Neural progenitor cell (in vitro differentiated cells): ENCODE results near the gene JMJD7. TPM values are rescaled to one million over a fixed set of nuclear protein-coding genes. Genes with fewer than 3 reads are reported as not detected.
A peak's percentile ranks its signal among the peaks of the same experiment; 100 is the strongest.

Experiments
- DNase-seq: peaks from one replicate; pipeline ENCODE4 v3.0.0-alpha.2; 2016; ENCODE audit warnings: low spot score
- H2AFZ ChIP-seq: fragments of 200-600 bp; sonication (generic); replicated peaks from 2 replicates; pipeline ENCODE4 v1.6.1; 2016; ENCODE audit warnings: antibody characterized with exemption
- H3F3A ChIP-seq: fragments of 200-600 bp; sonication (generic); 2 replicates; pipeline ENCODE4 v1.6.1; 2016; ENCODE audit warnings: antibody characterized with exemption, low read depth
- H3K27ac ChIP-seq: fragments of 200-600 bp; sonication (generic); 2 replicates; pipeline ENCODE4 v1.5.1; 2016; ENCODE audit warnings: mild to moderate bottlenecking
- H3K27me3 ChIP-seq: fragments of 200-600 bp; sonication (generic); 2 replicates; pipeline ENCODE4 v1.6.1; 2016; ENCODE audit warnings: mild to moderate bottlenecking, moderate library complexity
- H3K36me3 ChIP-seq: fragments of 200-600 bp; sonication (generic); 2 replicates; pipeline ENCODE4 v1.5.1; 2016
- H3K4me1 ChIP-seq: fragments of 200-600 bp; sonication (generic); 2 replicates; pipeline ENCODE4 v1.6.1; 2016; ENCODE audit warnings: mixed run types
- H3K4me2 ChIP-seq: fragments of 200-600 bp; sonication (generic); 2 replicates; pipeline ENCODE4 v1.6.1; 2016
- H3K4me3 ChIP-seq: fragments of 200-600 bp; sonication (generic); 2 replicates; pipeline ENCODE4 v1.5.1; 2016
- H3K79me2 ChIP-seq: fragments of 200-600 bp; sonication (generic); 2 replicates; pipeline ENCODE4 v1.6.1; 2016; ENCODE audit warnings: low read depth
- H3K9ac ChIP-seq: fragments of 200-600 bp; sonication (generic); 2 replicates; pipeline ENCODE4 v1.6.1; 2016
- H3K9me3 ChIP-seq: fragments of 200-600 bp; sonication (generic); 2 replicates; pipeline ENCODE4 v1.5.1; 2016; ENCODE audit warnings: low read depth
- H4K20me1 ChIP-seq: fragments of 200-600 bp; sonication (generic); 2 replicates; pipeline ENCODE4 v1.6.1; 2016; ENCODE audit warnings: low read depth
- H3K27ac Mint-ChIP-seq: 3 replicates; pipeline ENCODE4 v1.8.0; 2021; ENCODE audit warnings: mixed read lengths
- H3K27me3 Mint-ChIP-seq: 2 replicates; pipeline ENCODE4 v1.8.0; 2022; ENCODE audit warnings: low read depth, mild to moderate bottlenecking, inconsistent platforms, moderate library complexity, mixed read lengths; ENCODE audit not compliant: insufficient read depth
- H3K36me3 Mint-ChIP-seq: 3 replicates; pipeline ENCODE4 v1.8.0; 2021; ENCODE audit warnings: mixed read lengths
- H3K4me1 Mint-ChIP-seq: 3 replicates; pipeline ENCODE4 v1.8.0; 2021; ENCODE audit warnings: mixed read lengths
- H3K4me3 Mint-ChIP-seq: 3 replicates; pipeline ENCODE4 v1.8.0; 2021; ENCODE audit warnings: mild to moderate bottlenecking, moderate library complexity, mixed read lengths
- H3K9me3 Mint-ChIP-seq: 3 replicates; pipeline ENCODE4 v1.8.0; 2020; ENCODE audit warnings: mixed read lengths
- EZH2 ChIP-seq: fragments of 200-600 bp; sonication (generic); IDR thresholded peaks from 2 replicates; pipeline ENCODE4 v1.6.1; 2017; ENCODE audit warnings: antibody characterized with exemption, mild to moderate bottlenecking, moderate library complexity
- EZH2phosphoT487 ChIP-seq: fragments of 200-600 bp; sonication (generic); IDR thresholded peaks from 2 replicates; pipeline ENCODE4 v1.6.1; 2017; ENCODE audit warnings: antibody characterized with exemption
- total RNA-seq: library from RNA; depleted of rRNA; stranded (reverse); fragments of >200 nt; gene quantifications from 2 replicates; pipeline ENCODE4 v1.2.3, GENCODE V29; 2015; ENCODE audit warnings: low replicate concordance
- TF ChIP-seq, protein P1 (sequence below): fragments of 200-600 bp; sonication (generic); IDR thresholded peaks from 2 replicates; pipeline ENCODE4 v1.5.1; 2017; ENCODE audit warnings: antibody characterized with exemption, mild to moderate bottlenecking

JMJD7 gene
- total RNA-seq, 1 donor from 2014 or later = 13.4 TPM

DNA sequence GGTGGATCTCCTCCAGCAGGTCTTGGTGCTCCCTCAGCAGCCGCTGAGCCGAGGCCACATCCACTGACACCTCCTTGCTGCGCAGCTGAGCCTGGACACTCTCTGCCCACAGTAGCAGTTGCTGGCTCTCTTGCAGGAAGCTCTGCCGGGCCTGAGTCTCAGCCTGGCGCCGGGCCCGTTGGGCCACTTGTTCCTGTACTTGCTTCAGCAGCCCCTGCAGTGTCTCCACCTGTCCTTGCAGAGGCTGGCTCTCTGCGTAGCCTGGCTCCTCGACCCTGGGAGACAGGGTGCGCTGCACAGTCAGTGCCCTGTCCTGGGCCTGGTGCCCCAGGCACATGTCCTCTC, 50.4 kb downstream of the JMJD7 start:
- no peaks in the 10 kb centered on the region for H3K9me3 Mint-ChIP-seq
- no peak overlapping the region for H3K4me2 ChIP-seq
- no peak overlapping the region for H3K27ac ChIP-seq
- no peaks in the 10 kb centered on the region for H4K20me1 ChIP-seq
- H3K4me1 ChIP-seq = peaks cover 8% of the 10 kb centered on the region
- H3F3A ChIP-seq = peaks cover 5% of the 10 kb centered on the region
- H2AFZ ChIP-seq = no peak overlapping the region
- H3K27me3 ChIP-seq = peaks cover 43% of the 10 kb centered on the region
- H3K9ac ChIP-seq = no peak overlapping the region
- no peaks in the 10 kb centered on the region for H3K79me2 ChIP-seq
- no peaks in the 10 kb centered on the region for H3K36me3 ChIP-seq
- no peak overlapping the region for H3K4me3 ChIP-seq
- peaks cover 4% of the 10 kb centered on the region for H3K36me3 Mint-ChIP-seq
- DNase-seq = no peak
- no peaks in the 10 kb centered on the region for H3K9me3 ChIP-seq
- peaks cover 9% of the 10 kb centered on the region for H3K27me3 Mint-ChIP-seq
- H3K4me1 Mint-ChIP-seq = peaks cover 16% of the 10 kb centered on the region
- H3K4me3 Mint-ChIP-seq = no peak overlapping the region
- peak overlapping the region; percentile 76 for H3K27ac Mint-ChIP-seq
- no peak for TF ChIP-seq EZH2phosphoT487
- no peak for TF ChIP-seq EZH2
- TF ChIP-seq, protein P1, sequence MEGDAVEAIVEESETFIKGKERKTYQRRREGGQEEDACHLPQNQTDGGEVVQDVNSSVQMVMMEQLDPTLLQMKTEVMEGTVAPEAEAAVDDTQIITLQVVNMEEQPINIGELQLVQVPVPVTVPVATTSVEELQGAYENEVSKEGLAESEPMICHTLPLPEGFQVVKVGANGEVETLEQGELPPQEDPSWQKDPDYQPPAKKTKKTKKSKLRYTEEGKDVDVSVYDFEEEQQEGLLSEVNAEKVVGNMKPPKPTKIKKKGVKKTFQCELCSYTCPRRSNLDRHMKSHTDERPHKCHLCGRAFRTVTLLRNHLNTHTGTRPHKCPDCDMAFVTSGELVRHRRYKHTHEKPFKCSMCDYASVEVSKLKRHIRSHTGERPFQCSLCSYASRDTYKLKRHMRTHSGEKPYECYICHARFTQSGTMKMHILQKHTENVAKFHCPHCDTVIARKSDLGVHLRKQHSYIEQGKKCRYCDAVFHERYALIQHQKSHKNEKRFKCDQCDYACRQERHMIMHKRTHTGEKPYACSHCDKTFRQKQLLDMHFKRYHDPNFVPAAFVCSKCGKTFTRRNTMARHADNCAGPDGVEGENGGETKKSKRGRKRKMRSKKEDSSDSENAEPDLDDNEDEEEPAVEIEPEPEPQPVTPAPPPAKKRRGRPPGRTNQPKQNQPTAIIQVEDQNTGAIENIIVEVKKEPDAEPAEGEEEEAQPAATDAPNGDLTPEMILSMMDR = no peak

DNA sequence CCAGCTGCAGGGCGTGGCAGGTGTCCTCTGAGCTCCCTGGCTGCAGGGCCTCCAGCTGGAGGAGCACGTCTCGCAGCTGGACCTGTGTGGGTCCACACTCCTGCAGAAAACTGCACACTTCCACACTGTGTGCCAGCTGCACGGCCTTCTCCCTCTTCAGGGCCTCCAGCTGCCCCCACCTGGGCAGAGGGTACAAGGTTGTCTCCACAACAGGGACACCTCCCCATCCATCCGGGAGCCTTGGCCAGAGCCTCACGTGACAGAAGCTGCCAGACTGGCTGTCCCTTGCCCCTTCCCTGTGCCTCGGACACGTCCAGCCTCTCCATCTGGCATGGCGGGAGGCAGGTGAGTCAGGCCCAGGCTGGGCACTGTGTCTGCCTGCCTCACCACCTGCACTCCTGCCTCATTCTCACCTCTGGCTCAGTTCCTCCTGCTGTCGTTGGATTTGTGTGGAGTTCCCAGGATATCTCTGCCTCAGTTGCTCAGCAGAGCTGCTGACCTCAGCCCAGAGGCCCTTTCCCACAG, 51.5 kb downstream of the JMJD7 start:
- TF ChIP-seq EZH2 (no peak), EZH2phosphoT487 (no peak)
- TF ChIP-seq, protein P1 = no peak
- no peak for DNase-seq
- Histone ChIP-seq H3K9ac (no peak overlapping the region), H3K79me2 (no peaks in the 10 kb centered on the region), H3K4me1 (peaks cover 8% of the 10 kb centered on the region), H2AFZ (no peak overlapping the region), H3K27ac (no peak overlapping the region), H3K4me2 (no peak overlapping the region), H3K4me3 (no peak overlapping the region), H3K9me3 (no peaks in the 10 kb centered on the region), H3K27me3 (peaks cover 53% of the 10 kb centered on the region), H4K20me1 (no peaks in the 10 kb centered on the region), H3K36me3 (no peaks in the 10 kb centered on the region), H3F3A (peaks cover 5% of the 10 kb centered on the region)
- no peaks in the 10 kb centered on the region for H3K9me3 Mint-ChIP-seq
- H3K27me3 Mint-ChIP-seq = peaks cover 11% of the 10 kb centered on the region
- no peak overlapping the region for H3K4me3 Mint-ChIP-seq
- peaks cover 4% of the 10 kb centered on the region for H3K36me3 Mint-ChIP-seq
- H3K4me1 Mint-ChIP-seq = peaks cover 17% of the 10 kb centered on the region
- no peak overlapping the region for H3K27ac Mint-ChIP-seq

DNA sequence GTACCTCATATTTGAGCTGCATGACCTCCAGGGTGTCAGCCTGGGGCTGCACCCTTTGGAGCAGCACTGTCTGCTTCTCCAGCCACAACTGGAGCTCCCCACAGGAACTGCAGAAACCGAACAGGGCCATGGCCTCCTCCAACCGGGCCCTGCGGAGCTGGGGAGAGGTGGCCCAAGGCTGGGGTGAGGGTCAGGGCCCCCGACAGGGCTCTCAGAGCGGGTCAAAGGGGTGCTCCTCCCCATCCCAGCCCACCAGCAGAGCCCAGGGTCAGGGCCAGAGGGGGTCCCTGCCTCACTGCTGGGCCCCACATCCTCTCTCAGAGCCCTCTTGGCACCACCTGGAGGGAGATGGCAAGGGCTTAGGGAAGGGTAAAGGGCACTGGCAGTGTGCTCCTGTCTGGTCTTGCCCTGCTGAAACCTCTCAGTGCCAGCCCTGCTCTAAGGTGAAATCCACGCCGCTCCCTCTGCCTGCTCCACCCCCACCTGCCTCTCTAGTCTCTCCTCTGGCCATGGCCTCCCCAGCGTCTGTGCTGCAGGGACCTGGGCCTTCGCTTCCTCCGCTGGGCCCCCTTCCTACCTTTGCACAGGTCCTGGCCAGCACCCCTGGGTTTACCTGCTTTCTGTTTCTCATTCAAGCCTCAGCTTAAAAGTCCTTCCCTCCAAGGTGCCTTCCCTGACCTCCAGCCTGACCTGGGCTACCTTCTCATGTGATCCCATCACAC, 52.4 kb downstream of the JMJD7 start:
- Histone ChIP-seq H3K9ac (no peak overlapping the region), H2AFZ (no peak overlapping the region), H3K27ac (no peak overlapping the region), H3K4me2 (no peak overlapping the region), H4K20me1 (no peaks in the 10 kb centered on the region), H3K79me2 (no peaks in the 10 kb centered on the region), H3K4me3 (no peak overlapping the region), H3K27me3 (peaks cover 57% of the 10 kb centered on the region), H3F3A (peaks cover 5% of the 10 kb centered on the region), H3K36me3 (no peaks in the 10 kb centered on the region), H3K4me1 (peaks cover 8% of the 10 kb centered on the region), H3K9me3 (no peaks in the 10 kb centered on the region)
- DNase-seq = no peak
- Mint-ChIP-seq H3K4me3 (no peak overlapping the region), H3K27me3 (peaks cover 11% of the 10 kb centered on the region), H3K4me1 (peaks cover 18% of the 10 kb centered on the region), H3K27ac (no peak overlapping the region), H3K36me3 (peaks cover 4% of the 10 kb centered on the region), H3K9me3 (no peaks in the 10 kb centered on the region)
- TF ChIP-seq EZH2phosphoT487 = no peak
- TF ChIP-seq, protein P1 = no peak
